GM20431 (cell line): ENCODE data around the gene NCAPD3.
"Not testable (repeated sequence)": the region's sequence is repeated elsewhere in the genome, so short reads cannot be mapped to it uniquely, and the experiment has no call there.

Source experiments
- in situ Hi-C: fragments of 300-500 bp; cut with MseI, MboI; formaldehyde crosslinking; loops from one replicate; pipeline ENCODE4 v1.15.0; 2020; ENCODE audit warnings: low sequenced_read_pairs; ENCODE audit not compliant: unreplicated experiment

NCAPD3 gene

GRCh38 chr11:134229126-134229790, 5.5 kb upstream of the NCAPD3 start:
- in situ Hi-C loops: no loop called here

GRCh38 chr11:134228625-134229024, 4.9 kb upstream of the NCAPD3 start:
- in situ Hi-C loops: no loop called here

GRCh38 chr11:134226806-134227325, 3.1 kb upstream of the NCAPD3 start:
- in situ Hi-C loops: no loop called here

- in situ Hi-C loops: no loop called here
Measured at GRCh38 chr11:134224710-134225664, 1.2 kb upstream of the NCAPD3 start.

GRCh38 chr11:134223121-134223520, 646 bp downstream of the NCAPD3 start:
- in situ Hi-C loops: no loop called here

- in situ Hi-C loops: no loop called here
Measured at GRCh38 chr11:134216816-134217215, 7.0 kb downstream of the NCAPD3 start.

- in situ Hi-C loops: no loop called here
Measured at GRCh38 chr11:134215836-134216235, 7.9 kb downstream of the NCAPD3 start.

- in situ Hi-C loops: no loop called here
Measured at GRCh38 chr11:134207538-134208239, 16.1 kb downstream of the NCAPD3 start.

DNA sequence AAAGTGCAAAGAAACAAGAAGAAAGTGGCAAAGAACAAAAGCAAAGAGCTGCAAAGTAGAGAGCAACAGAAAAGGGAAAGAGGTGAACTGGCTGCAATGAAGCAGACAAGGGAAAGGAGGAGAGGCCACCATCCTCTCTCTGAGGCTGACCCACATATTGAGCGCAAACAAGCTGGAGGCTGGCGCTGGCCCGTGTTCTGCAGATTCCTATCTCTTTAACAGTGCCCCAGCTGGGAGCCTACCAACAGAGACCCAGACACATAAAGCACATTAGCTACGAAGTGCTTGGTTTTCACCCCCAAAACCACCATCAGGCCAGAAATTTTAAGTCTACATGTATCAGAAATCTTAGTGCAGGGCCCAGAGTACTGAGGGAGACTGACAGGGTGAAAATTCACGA, 17.6 kb downstream of the NCAPD3 start:
- in situ Hi-C loops: no loop called here

DNA sequence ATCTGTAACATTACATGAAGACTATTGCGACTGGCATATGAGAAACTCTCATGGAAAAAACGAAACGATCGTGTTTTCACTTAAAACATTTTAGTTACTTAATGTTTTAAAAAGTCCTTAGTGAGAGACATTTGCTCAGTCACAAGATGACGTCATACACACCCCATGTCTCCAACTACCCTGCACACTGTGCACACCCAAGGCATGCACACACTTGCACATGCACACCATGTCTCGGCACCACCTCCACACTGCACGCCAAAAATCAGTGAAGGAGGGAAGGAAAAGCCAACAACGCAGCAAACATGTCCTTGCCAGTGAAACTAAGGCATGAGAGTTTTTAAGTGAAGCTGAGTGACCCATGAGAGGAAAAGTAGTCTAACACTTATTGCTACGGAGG, 18.0 kb downstream of the NCAPD3 start:
- in situ Hi-C loops: no loop called here

DNA sequence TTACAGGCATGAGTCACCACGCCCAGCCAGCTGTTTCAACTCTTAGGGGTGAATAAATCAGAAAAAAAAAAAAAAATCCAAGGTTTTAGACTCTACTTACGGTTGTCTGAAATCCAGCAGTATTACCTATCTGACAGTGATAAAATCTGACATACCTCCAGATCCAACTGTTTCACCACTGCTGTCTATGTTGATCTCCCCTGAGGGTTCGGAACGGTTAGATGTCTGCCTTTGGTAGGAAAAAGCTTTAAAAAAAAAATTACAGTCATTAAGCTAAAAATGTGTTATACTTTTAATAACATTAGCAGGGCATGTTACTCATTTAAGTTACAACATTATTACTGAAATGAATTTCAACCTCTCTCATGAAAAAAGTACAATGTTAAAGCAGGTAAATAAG, 21.1 kb downstream of the NCAPD3 start:
- in situ Hi-C loops: no loop called here

DNA sequence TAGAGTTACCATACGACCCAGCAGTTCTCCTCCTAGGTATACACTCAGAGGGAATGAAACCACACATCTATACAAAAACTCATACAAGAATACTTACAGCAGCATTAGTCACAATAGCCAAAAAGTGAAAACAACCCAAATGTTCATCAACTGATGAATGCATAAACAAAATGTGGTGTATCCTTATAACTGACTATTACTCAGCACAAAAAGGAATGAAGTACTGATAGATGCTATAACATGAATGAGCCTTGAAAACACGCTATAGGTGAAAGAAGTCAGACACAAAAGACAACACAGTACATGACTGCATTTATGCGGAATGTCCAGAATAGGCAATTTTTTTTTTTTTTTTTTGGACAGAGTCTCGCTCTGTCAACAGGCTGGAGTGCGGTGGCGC, 23.1 kb downstream of the NCAPD3 start:
- in situ Hi-C loops: no loop called here

DNA sequence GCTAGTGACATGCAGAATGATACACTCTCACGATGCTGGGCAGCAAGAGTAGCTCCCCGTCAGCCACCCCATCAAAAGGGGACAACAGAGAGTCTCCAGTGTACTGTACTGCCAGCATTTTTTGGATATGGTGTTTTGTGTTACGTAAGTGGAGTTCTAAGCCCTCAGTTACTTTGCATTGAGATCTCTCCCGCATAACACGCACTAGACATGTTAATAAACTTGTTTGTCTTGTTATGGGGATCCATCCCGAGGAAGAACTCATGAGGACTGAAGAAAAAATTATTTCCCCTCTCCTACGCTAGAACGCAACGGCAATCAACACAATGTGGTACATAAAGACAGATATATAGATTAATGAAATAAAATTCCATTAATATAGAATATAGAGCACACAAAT, 24.2 kb downstream of the NCAPD3 start:
- in situ Hi-C loops: no loop called here

GRCh38 chr11:134196756-134197155, 27.0 kb downstream of the NCAPD3 start:
- in situ Hi-C loops: no loop called here

- in situ Hi-C loops: not testable (repeated sequence)
Measured at GRCh38 chr11:134188092-134188491, 35.7 kb downstream of the NCAPD3 start.

DNA sequence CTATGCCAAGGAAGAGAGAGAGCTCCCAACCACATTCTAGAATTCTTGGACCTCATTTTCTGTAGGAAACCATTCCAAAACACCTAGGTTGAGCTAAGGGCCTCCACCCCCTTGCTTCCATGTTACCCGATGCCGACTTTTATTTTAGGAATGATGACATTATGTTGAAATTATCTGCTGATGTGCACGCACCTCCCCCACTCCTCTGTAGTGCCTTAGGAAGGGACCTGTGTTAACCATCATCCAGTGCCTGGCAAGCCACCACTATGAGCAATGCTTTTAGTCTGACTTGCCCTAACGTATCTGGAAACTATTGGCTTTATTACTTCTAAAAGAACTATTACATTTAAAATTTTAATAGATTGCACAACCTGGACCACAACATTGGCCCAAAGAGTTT, 42.1 kb downstream of the NCAPD3 start:
- in situ Hi-C loops: no loop called here

DNA sequence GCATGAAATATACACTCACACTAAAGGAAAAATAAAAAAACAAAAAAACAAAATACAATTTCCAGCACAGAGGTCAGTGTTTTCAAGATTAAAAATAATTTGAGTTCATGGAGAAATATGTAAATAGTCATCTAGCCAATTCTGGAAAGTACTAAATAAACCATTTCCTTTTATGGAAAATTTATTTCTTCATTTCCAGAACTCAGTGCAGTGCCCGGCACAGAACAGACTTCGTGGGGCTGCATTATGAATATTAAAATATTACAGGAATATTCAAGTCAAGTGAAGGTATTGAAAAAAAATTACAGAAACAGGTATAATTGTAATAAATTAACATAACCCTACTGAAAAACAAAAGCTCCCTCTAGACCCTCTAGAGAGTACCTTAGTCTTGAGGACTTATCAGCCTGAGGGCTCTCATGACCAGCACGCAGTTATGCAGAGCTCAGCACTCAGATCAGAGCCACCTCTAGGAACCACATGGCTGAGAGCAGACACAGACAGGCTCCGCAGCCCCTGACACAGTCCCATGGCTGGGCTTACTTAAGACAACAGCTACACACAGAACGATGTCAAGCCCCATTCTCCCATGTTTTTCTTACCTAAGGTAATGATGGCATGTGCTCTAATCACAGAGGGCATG, 45.6 kb downstream of the NCAPD3 start:
- in situ Hi-C loops: no loop called here

GRCh38 chr11:134176284-134176683, 47.5 kb downstream of the NCAPD3 start:
- in situ Hi-C loops: no loop called here

- in situ Hi-C loops: no loop called here
Measured at GRCh38 chr11:134173296-134173695, 50.5 kb downstream of the NCAPD3 start.

DNA sequence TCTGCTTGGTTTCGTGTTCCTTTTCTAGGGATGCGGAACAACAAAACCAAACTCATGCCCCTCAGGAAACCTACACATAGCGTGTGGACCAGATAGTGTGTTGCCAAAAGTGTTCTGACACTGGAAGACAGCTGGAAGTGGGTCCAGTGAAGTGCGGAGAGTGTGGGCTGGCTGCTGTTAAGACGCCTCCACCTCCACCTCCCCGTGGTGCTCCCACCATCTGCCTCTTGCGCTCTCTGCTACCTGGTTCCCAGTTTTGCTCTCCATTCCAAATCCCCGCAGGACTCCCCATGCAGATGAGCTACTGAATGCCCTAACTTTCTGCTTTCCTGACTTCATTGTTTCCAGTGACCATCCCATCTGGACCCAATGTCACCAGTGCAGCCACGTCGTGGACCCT, 51.8 kb downstream of the NCAPD3 start:
- in situ Hi-C loops: no loop called here
